H1 (cell line): Measurements from ENCODE around the gene TPRX1. TPM values are rescaled to one million over a fixed set of nuclear protein-coding genes. Genes with fewer than 3 reads are reported as not detected.

Source experiments
- CTCF ChIA-PET: fragments of 300-600 bp; sonication (Branson Sonifier 250); formaldehyde crosslinking; loops from one replicate; lab custom pipeline; 2021; ENCODE audit not compliant: partially characterized antibody; lab: Charles Lee
- POLR2A ChIA-PET: fragments of 300-600 bp; sonication (Branson Sonifier 250); formaldehyde crosslinking; loops from one replicate; lab custom pipeline; 2021; ENCODE audit warnings: inconsistent platforms; ENCODE audit not compliant: partially characterized antibody; lab: Charles Lee
- DNase-seq, 2 experiments: peaks; one replicate each; pipeline versions ENCODE4 v3.0.0 to v3.0.0-alpha.2; 2010 to 2022; ENCODE audit warnings: low spot score in 2 of 2, low read depth in 1 of 2, mixed read lengths in 1 of 2
- FAIRE-seq: peaks from 2 replicates; lab custom pipeline; 2011; peaks lifted over from hg19 to GRCh38; lab: Jason Lieb, UNC
- H2AFZ ChIP-seq: 2 replicates; pipeline ENCODE4 v1.8.1; 2012; ENCODE audit warnings: low read length, inconsistent platforms
- H2AK5ac ChIP-seq: 2 replicates; pipeline ENCODE4 v1.6.1; 2013; ENCODE audit warnings: low read depth, low read length
- H2BK120ac ChIP-seq: replicated peaks from 2 replicates; pipeline ENCODE3; 2013; ENCODE audit warnings: low read depth, low read length, inconsistent platforms
- H2BK12ac ChIP-seq: 2 replicates; pipeline ENCODE4 v1.6.1; 2013; ENCODE audit warnings: low read depth, low read length
- H2BK15ac ChIP-seq: 2 replicates; pipeline ENCODE4 v1.6.1; 2013; ENCODE audit warnings: low read length
- H2BK20ac ChIP-seq: 2 replicates; pipeline ENCODE4 v1.6.1; 2013; ENCODE audit warnings: low read length
- H2BK5ac ChIP-seq: 2 replicates; pipeline ENCODE4 v1.6.1; 2013; ENCODE audit warnings: low read depth, low read length
- H3K14ac ChIP-seq: 2 replicates; pipeline ENCODE4 v1.6.1; 2013; ENCODE audit warnings: inconsistent platforms; ENCODE audit not compliant: insufficient read length
- H3K18ac ChIP-seq: 2 replicates; pipeline ENCODE4 v1.6.1; 2013; ENCODE audit warnings: low read length; ENCODE audit errors: extremely low read depth
- H3K23ac ChIP-seq: 2 replicates; pipeline ENCODE4 v1.6.1; 2013; ENCODE audit warnings: inconsistent platforms; ENCODE audit not compliant: insufficient read length
- H3K23me2 ChIP-seq: 2 replicates; pipeline ENCODE4 v1.6.1; 2013; ENCODE audit warnings: low read depth, low read length
- H3K27ac ChIP-seq: 2 replicates; pipeline ENCODE4 v1.6.1; 2011; ENCODE audit warnings: low read depth, low read length, inconsistent platforms
- H3K27me3 ChIP-seq, 4 experiments: replicated peaks in 1 of 4; 1 replicate in 1 of 4; 2 replicates in 3 of 4; pipeline versions ENCODE4 v1.6.1 to v1.8.1; 2011 to 2013; ENCODE audit warnings: low read length in 3 of 4, mild to moderate bottlenecking in 3 of 4, inconsistent platforms in 2 of 4, mixed read lengths in 2 of 4, moderate library complexity in 1 of 4; ENCODE audit not compliant: control insufficient read depth in 3 of 4, insufficient read depth in 3 of 4; ENCODE audit errors: extremely low read depth in 1 of 4
- H3K36me3 ChIP-seq, 4 experiments: 2 replicates each; pipeline versions ENCODE4 v1.6.1 to v1.8.1; 2011 to 2013; ENCODE audit warnings: mild to moderate bottlenecking in 4 of 4, low read length in 3 of 4, moderate library complexity in 2 of 4, control low read depth in 1 of 4, inconsistent platforms in 1 of 4; ENCODE audit not compliant: insufficient read depth in 4 of 4, control insufficient read depth in 2 of 4
- H3K4ac ChIP-seq: replicated peaks from 2 replicates; pipeline ENCODE3; 2013; ENCODE audit warnings: low read length, low read depth, mixed read lengths, inconsistent platforms; ENCODE audit not compliant: insufficient read length
- H3K4me1 ChIP-seq, 4 experiments: replicated peaks in 1 of 4; 1 replicate in 1 of 4; 2 replicates in 3 of 4; pipeline versions ENCODE4 v1.6.1 to v1.8.1; 2011 to 2013; ENCODE audit warnings: low read length in 3 of 4, inconsistent platforms in 2 of 4, mixed read lengths in 1 of 4; ENCODE audit not compliant: insufficient read depth in 4 of 4, control insufficient read depth in 3 of 4
- H3K4me2 ChIP-seq, 2 experiments: 2 replicates each; pipeline versions ENCODE4 v1.6.1 to v1.8.1; 2011 to 2013; ENCODE audit warnings: low read depth in 2 of 2, low read length in 2 of 2, control low read depth in 1 of 2, inconsistent platforms in 1 of 2, mild to moderate bottlenecking in 1 of 2; ENCODE audit not compliant: insufficient read depth in 1 of 2
- H3K4me3 ChIP-seq, 4 experiments: fragments of 200-600, 300-600 bp in 1 of 4; sonication (generic), shearing (Covaris generic), sonication (Bioruptor Twin) in 1 of 4; 2 replicates each; pipeline versions ENCODE4 v1.5.1 to v1.8.1; 2011 to 2016; ENCODE audit warnings: low read length in 4 of 4, low read depth in 3 of 4, control low read depth in 2 of 4, inconsistent platforms in 2 of 4, mild to moderate bottlenecking in 2 of 4, mixed read lengths in 1 of 4, moderate library complexity in 1 of 4; ENCODE audit not compliant: insufficient read depth in 2 of 4; ENCODE audit errors: extremely low read depth in 1 of 4
- H3K56ac ChIP-seq: replicated peaks from 2 replicates; pipeline ENCODE3; 2013; ENCODE audit warnings: low read depth, mild to moderate bottlenecking, mixed read lengths, low read length, inconsistent platforms; ENCODE audit not compliant: insufficient read length
- H3K79me1 ChIP-seq: 2 replicates; pipeline ENCODE4 v1.6.1; 2013; ENCODE audit warnings: low read depth, low read length, control low read depth
- H3K79me2 ChIP-seq, 2 experiments: 2 replicates each; pipeline versions ENCODE4 v1.6.1 to v1.8.1; 2012 to 2013; ENCODE audit warnings: low read length in 2 of 2, mild to moderate bottlenecking in 2 of 2, inconsistent platforms in 1 of 2; ENCODE audit not compliant: insufficient read depth in 2 of 2, control insufficient read depth in 1 of 2
- H3K9ac ChIP-seq, 4 experiments: replicated peaks in 1 of 4; 1 replicate in 1 of 4; 2 replicates in 3 of 4; pipeline versions ENCODE4 v1.6.1 to v1.8.1; 2011 to 2013; ENCODE audit warnings: low read depth in 3 of 4, low read length in 3 of 4, control low read depth in 2 of 4, mild to moderate bottlenecking in 2 of 4, moderate library complexity in 2 of 4, inconsistent platforms in 1 of 4; ENCODE audit errors: extremely low read depth in 1 of 4
- H3K9me3 ChIP-seq, 2 experiments: 2 replicates each; pipeline versions ENCODE4 v1.6.1 to v1.8.1; 2012 to 2013; ENCODE audit warnings: mild to moderate bottlenecking in 2 of 2, moderate library complexity in 2 of 2, control low read depth in 1 of 2, inconsistent platforms in 1 of 2, low read depth in 1 of 2, low read length in 1 of 2, mixed read lengths in 1 of 2; ENCODE audit not compliant: insufficient read depth in 2 of 2
- H4K20me1 ChIP-seq, 2 experiments: replicated peaks in 1 of 2; 2 replicates each; pipeline versions ENCODE3 to v1.8.1; 2011 to 2013; ENCODE audit warnings: inconsistent platforms in 2 of 2, low read length in 2 of 2, mild to moderate bottlenecking in 1 of 2; ENCODE audit not compliant: insufficient read depth in 2 of 2, control insufficient read depth in 1 of 2
- H4K5ac ChIP-seq: 2 replicates; pipeline ENCODE4 v1.6.1; 2013; ENCODE audit warnings: low read length, low read depth, mixed read lengths, inconsistent platforms; ENCODE audit not compliant: insufficient read length
- H4K8ac ChIP-seq: 2 replicates; pipeline ENCODE4 v1.8.0; 2013; ENCODE audit warnings: mild to moderate bottlenecking, moderate library complexity, low read length, inconsistent platforms; ENCODE audit not compliant: insufficient read depth; ENCODE audit errors: extremely low read depth
- H4K91ac ChIP-seq: replicated peaks from 2 replicates; pipeline ENCODE3; 2013; ENCODE audit warnings: low read length, mixed read lengths, inconsistent platforms; ENCODE audit not compliant: insufficient read length
- CEBPB ChIP-seq: IDR thresholded peaks from 2 replicates; pipeline ENCODE4 v1.6.1; 2012; ENCODE audit warnings: low read depth, low read length
- CHD2 ChIP-seq: IDR thresholded peaks from 2 replicates; pipeline ENCODE4 v1.6.1; 2012; ENCODE audit warnings: low read length, improper control_type of control experiment
- CREB1 ChIP-seq: IDR thresholded peaks from 2 replicates; pipeline ENCODE4 v1.6.1; 2012; ENCODE audit warnings: inconsistent platforms
- EP300 ChIP-seq, 2 experiments: IDR thresholded peaks; 1 replicate in 1 of 2; 2 replicates in 1 of 2; pipeline ENCODE4 v1.6.1; 2011 to 2012; ENCODE audit warnings: low read depth in 2 of 2, low read length in 2 of 2, mild to moderate bottlenecking in 2 of 2, borderline replicate concordance in 1 of 2, inconsistent platforms in 1 of 2, moderate library complexity in 1 of 2
- KDM1A ChIP-seq: fragments of 200-600, 300-600 bp; sonication (generic); IDR thresholded peaks from 2 replicates; pipeline ENCODE4 v1.7.1; 2016; ENCODE audit warnings: mild to moderate bottlenecking, low read length, borderline replicate concordance
- MAX ChIP-seq: IDR thresholded peaks from 2 replicates; pipeline ENCODE4 v1.6.1; 2012; ENCODE audit warnings: inconsistent platforms
- PHF8 ChIP-seq: fragments of 200-600 bp; sonication (generic); conservative IDR thresholded peaks from 2 replicates; pipeline ENCODE4 v1.7.1; 2012; ENCODE audit warnings: low read depth, mild to moderate bottlenecking, inconsistent platforms, low read length, moderate library complexity
- RBBP5 ChIP-seq: IDR thresholded peaks from 2 replicates; pipeline ENCODE4 v1.7.1; 2012; ENCODE audit warnings: low read depth, mild to moderate bottlenecking, inconsistent platforms, low read length, moderate library complexity, borderline replicate concordance
- SIRT6 ChIP-seq: IDR thresholded peaks from one replicate; pipeline ENCODE4 v1.7.1; 2012; ENCODE audit warnings: low read length, inconsistent platforms
- SP1 ChIP-seq: IDR thresholded peaks from 2 replicates; pipeline ENCODE4 v1.6.1; 2011; ENCODE audit warnings: low read depth, low read length
- SP4 ChIP-seq: IDR thresholded peaks from 2 replicates; pipeline ENCODE4 v1.6.1; 2012; ENCODE audit warnings: low read length, inconsistent platforms
- YY1 ChIP-seq: IDR thresholded peaks from 2 replicates; pipeline ENCODE4 v1.6.1; 2011; ENCODE audit warnings: low read depth, mild to moderate bottlenecking, low read length
- WGBS, 2 experiments: shearing (Covaris generic) in 1 of 2; methylation state at CpG; one replicate each; pipeline versions ENCODE4 v1.1.6 to v1.1.7; 2013 to 2015; ENCODE audit warnings: low lambda C conversion rate in 2 of 2, mixed read lengths in 2 of 2, inconsistent platforms in 1 of 2, low coverage in 1 of 2, missing lambda C conversion rate in 1 of 2; ENCODE audit not compliant: insufficient replicate concordance in 2 of 2, insufficient coverage in 1 of 2, insufficient read length in 1 of 2; ENCODE audit errors: extremely low coverage in 1 of 2, missing lambda C conversion rate in 1 of 2; 5-methylcytosine and 5-hydroxymethylcytosine counted together
- polyA plus RNA-seq, 7 experiments: library from polyadenylated mRNA; depleted of rRNA in 3 of 7; stranded (reverse) in 5 of 7; unstranded in 2 of 7; fragments of >200 nt in 5 of 7; fragments of 200-250 nt in 2 of 7; gene quantifications; 1 replicate in 5 of 7; 2 replicates in 1 of 7; 4 replicates in 1 of 7; pipeline versions ENCODE4 v1.2.1 to v1.2.3, GENCODE V29; 2011 to 2013; ENCODE audit warnings: missing spikeins in 2 of 7, mixed read lengths in 2 of 7
- total RNA-seq: library from RNA; stranded (reverse); fragmentation: NEBNext Ultra II Directional; extraction: Animal tissue kit (Norgen Biotek cat#: 25700); gene quantifications from 2 replicates; pipeline ENCODE4 v1.2.1, GENCODE V29; 2021
- TF ChIP-seq, protein P1 (sequence below): IDR thresholded peaks from 2 replicates; pipeline ENCODE4 v1.6.1; 2012; ENCODE audit warnings: inconsistent platforms

Gene TPRX1
- total and polyA plus RNA-seq, 2 of the 8 experiments (the other 6 are each of a cell fraction or from before 2014, with no cell fraction given) = 0.03 TPM; not detected in 1

- no peaks in the 10 kb centered on the region for H3K9me3 ChIP-seq
- H3K27ac ChIP-seq = no peak overlapping the region
- H3K14ac ChIP-seq = no peak overlapping the region
- no peak overlapping the region for H4K5ac ChIP-seq
- no peak overlapping the region for H3K9ac ChIP-seq
- ChIA-PET POLR2A (interaction anchor here (1.2 to 1.3 kb wide), 2 partner anchors 9 to 29 kb away, joined by 6 to 11 read pairs; no protein-coding TSS in a partner anchor), CTCF (interaction anchor here (0.7 to 2.3 kb wide), 8 partner anchors 13 to 77 kb away, joined by 3 to 9 read pairs (median 4); no protein-coding TSS in a partner anchor)
- H3K79me1 ChIP-seq = no peaks in the 10 kb centered on the region
- H3K4me2 ChIP-seq = peak overlapping the region; percentile 48; a peak in 3 of 4 replicates
- H4K91ac ChIP-seq = no peak overlapping the region
- no peak overlapping the region for H2AK5ac ChIP-seq
- no peaks in the 10 kb centered on the region; a peak in 1 of 4 replicates for H3K79me2 ChIP-seq
- H4K20me1 ChIP-seq = no peaks in the 10 kb centered on the region
- H4K8ac ChIP-seq = no peak overlapping the region
- 45% methylated on average over 8 of the region's 10 CpGs; no CpG with 5 or more reads in 1 of the 2 experiments for WGBS, 2 experiments
- no peaks in the 10 kb centered on the region for H3K27me3 ChIP-seq
- H2AFZ ChIP-seq = 0 out of 2 replicates have a peak overlapping the region, but pooled peaks have one; percentile 24
- 0 out of 2 replicates have a peak overlapping the region, but pooled peaks have one; percentile 5 for H2BK15ac ChIP-seq
- 0 out of 2 replicates have a peak overlapping the region, but pooled peaks have one; percentile 86 for H2BK20ac ChIP-seq
- FAIRE-seq (peak; percentile 7), DNase-seq (peak in 1 of 2 experiments; percentile 17)
- H3K36me3 ChIP-seq = no peaks in the 10 kb centered on the region
- no peak overlapping the region for H3K23ac ChIP-seq
- H2BK5ac ChIP-seq = no peak overlapping the region
- no peak overlapping the region for H3K4ac ChIP-seq
- peaks cover 4% of the 10 kb centered on the region; the same call in 1 of the 2 replicates for H3K23me2 ChIP-seq
- H3K4me1 ChIP-seq = peaks cover 0 to 19% (median 11%) of the 10 kb centered on the region in 4 experiments; a peak in 6 of 7 replicates
- no peak overlapping the region for H3K56ac ChIP-seq
- H2BK120ac ChIP-seq = no peak overlapping the region
- H3K4me3 ChIP-seq = peak overlapping the region in 2 of 4 experiments; percentile 14 to 17; a peak in 1 of 8 replicates
- H2BK12ac ChIP-seq = no peak overlapping the region
- H3K18ac ChIP-seq = no peak overlapping the region; the same call in 1 of the 2 replicates
- TF ChIP-seq CREB1 = 0 out of 2 replicates have a peak, but pooled peaks have one; percentile 29
- no peak for TF ChIP-seq CEBPB
- TF ChIP-seq MAX = peak; percentile 30; the same call in 1 of the 2 replicates
- TF ChIP-seq CHD2 = no peak
- no peak for TF ChIP-seq PHF8
- TF ChIP-seq, protein P1, sequence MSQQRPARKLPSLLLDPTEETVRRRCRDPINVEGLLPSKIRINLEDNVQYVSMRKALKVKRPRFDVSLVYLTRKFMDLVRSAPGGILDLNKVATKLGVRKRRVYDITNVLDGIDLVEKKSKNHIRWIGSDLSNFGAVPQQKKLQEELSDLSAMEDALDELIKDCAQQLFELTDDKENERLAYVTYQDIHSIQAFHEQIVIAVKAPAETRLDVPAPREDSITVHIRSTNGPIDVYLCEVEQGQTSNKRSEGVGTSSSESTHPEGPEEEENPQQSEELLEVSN = no peak
- TF ChIP-seq YY1 = no peak
- TF ChIP-seq KDM1A = no peak; the same call in 1 of the 2 replicates
- 0 out of 2 replicates have a peak, but pooled peaks have one; percentile 51 for TF ChIP-seq RBBP5
- TF ChIP-seq EP300 (IDR thresholded peaks at IDR 0.05; ENCODE audit: borderline replicate concordance in 1 of 2, low read depth in 2 of 2, low read length in 2 of 2) = 0 out of 3 replicates have a peak, but pooled peaks of 1 of the 2 experiments have one; percentile 33
- TF ChIP-seq SP4 = no peak
- TF ChIP-seq SP1 = peak; percentile 58; the same call in 1 of the 2 replicates
- TF ChIP-seq SIRT6 = no peak
Measured at GRCh38 chr19:47819858-47820257, 15.5 kb upstream of the TPRX1 start.
